HEK293 (cell line): ENCODE data around the gene SERINC2.
A peak's percentile ranks its signal among the peaks of the same experiment; 100 is the strongest.
"Not testable (repeated sequence)": the region's sequence is repeated elsewhere in the genome, so short reads cannot be mapped to it uniquely, and the experiment has no call there.

Experiments used
- CTCF ChIA-PET: fragments of 350-600 bp; formaldehyde crosslinking; extraction: SDS; loops from one replicate; lab custom pipeline; 2021; ENCODE audit warnings: antibody characterized with exemption; lab: Yijun Ruan, JAX
- POLR2A ChIA-PET: fragments of 300-600 bp; formaldehyde crosslinking; extraction: SDS; loops from one replicate; lab custom pipeline; 2020; ENCODE audit warnings: antibody characterized with exemption, inconsistent platforms; lab: Yijun Ruan, JAX
- H3K27ac ChIP-seq: fragments of 200-500 bp; sonication (Bioruptor generic); 2 replicates; pipeline ENCODE4 v1.5.1; 2014; ENCODE audit warnings: low read depth, low read length, control low read depth, inconsistent platforms; ENCODE audit errors: extremely low read depth
- H3K36me3 ChIP-seq, 2 experiments: fragments of 200-500 bp in 1 of 2; sonication (Bioruptor generic) in 1 of 2; 1 replicate in 1 of 2; 2 replicates in 1 of 2; pipeline ENCODE4 v1.5.1; 2014 to 2017; ENCODE audit warnings: inconsistent platforms in 2 of 2, low read length in 2 of 2; ENCODE audit not compliant: control insufficient read depth in 2 of 2, insufficient read depth in 1 of 2
- H3K4me1 ChIP-seq: fragments of 200-500 bp; sonication (Bioruptor generic); 2 replicates; pipeline ENCODE4 v1.5.1; 2014; ENCODE audit warnings: mild to moderate bottlenecking, low read length, inconsistent platforms; ENCODE audit not compliant: control insufficient read depth, insufficient read depth
- H3K4me3 ChIP-seq: 2 replicates; pipeline ENCODE4 v1.5.1; 2011; ENCODE audit warnings: low read depth, mild to moderate bottlenecking, control low read depth, low read length, moderate library complexity
- H3K9me3 ChIP-seq: fragments of 200-500 bp; sonication (Bioruptor generic); 2 replicates; pipeline ENCODE4 v1.5.1; 2014; ENCODE audit warnings: low read depth, low read length, inconsistent platforms; ENCODE audit not compliant: control insufficient read depth, insufficient read depth
- ATF2 ChIP-seq: fragments of 450-650 bp; formaldehyde crosslinking; IDR thresholded peaks from 2 replicates; pipeline ENCODE4 v1.5.1; 2016; ENCODE audit warnings: missing biosample characterization, missing genetic modification characterization, low read depth
- EGR2 ChIP-seq: fragments of 450-650 bp; formaldehyde crosslinking; IDR thresholded peaks from 2 replicates; pipeline ENCODE4 v1.5.1; 2016; ENCODE audit warnings: low read depth, missing biosample characterization, missing genetic modification characterization
- HIC1 ChIP-seq: fragments of 450-650 bp; formaldehyde crosslinking; IDR thresholded peaks from 2 replicates; pipeline ENCODE4 v1.5.1; 2016; ENCODE audit warnings: missing biosample characterization, missing genetic modification characterization
- KLF17 ChIP-seq: fragments of 450-650 bp; formaldehyde crosslinking; IDR thresholded peaks from 2 replicates; pipeline ENCODE4 v1.5.1; 2016; ENCODE audit warnings: missing biosample characterization, missing genetic modification characterization
- PATZ1 ChIP-seq: fragments of 450-650 bp; formaldehyde crosslinking; IDR thresholded peaks from 2 replicates; pipeline ENCODE4 v1.5.1; 2016; ENCODE audit warnings: missing biosample characterization, missing genetic modification characterization
- SP2 ChIP-seq: fragments of 450-650 bp; formaldehyde crosslinking; IDR thresholded peaks from 2 replicates; pipeline ENCODE4 v1.5.1; 2016; ENCODE audit warnings: missing biosample characterization, missing genetic modification characterization
- ZBTB10 ChIP-seq: fragments of 450-650 bp; formaldehyde crosslinking; IDR thresholded peaks from 2 replicates; pipeline ENCODE4 v1.5.1; 2016; ENCODE audit warnings: missing biosample characterization, missing genetic modification characterization
- ZBTB21 ChIP-seq: fragments of 450-650 bp; formaldehyde crosslinking; IDR thresholded peaks from 2 replicates; pipeline ENCODE4 v1.5.1; 2017; ENCODE audit warnings: missing biosample characterization, missing genetic modification characterization
- ZFHX2 ChIP-seq: fragments of 450-650 bp; formaldehyde crosslinking; conservative IDR thresholded peaks from 2 replicates; pipeline ENCODE4 v1.5.1; 2016; ENCODE audit warnings: missing biosample characterization, missing genetic modification characterization
- ZFP69B ChIP-seq: fragments of 450-650 bp; formaldehyde crosslinking; IDR thresholded peaks from 2 replicates; pipeline ENCODE4 v1.5.1; 2016; ENCODE audit warnings: missing biosample characterization, missing genetic modification characterization
- ZNF146 ChIP-seq: fragments of 450-650 bp; formaldehyde crosslinking; IDR thresholded peaks from 2 replicates; pipeline ENCODE4 v1.5.1; 2016; ENCODE audit warnings: missing biosample characterization, missing genetic modification characterization
- ZNF324 ChIP-seq: fragments of 450-650 bp; formaldehyde crosslinking; IDR thresholded peaks from 2 replicates; pipeline ENCODE4 v1.5.1; 2016; ENCODE audit warnings: missing biosample characterization, missing genetic modification characterization
- ZNF366 ChIP-seq: fragments of 450-650 bp; formaldehyde crosslinking; conservative IDR thresholded peaks from 2 replicates; pipeline ENCODE4 v1.5.1; 2016; ENCODE audit warnings: missing biosample characterization, missing genetic modification characterization
- ZNF398 ChIP-seq: fragments of 450-650 bp; formaldehyde crosslinking; IDR thresholded peaks from 2 replicates; pipeline ENCODE4 v1.5.1; 2017; ENCODE audit warnings: missing biosample characterization, missing genetic modification characterization
- ZNF558 ChIP-seq: fragments of 450-650 bp; formaldehyde crosslinking; IDR thresholded peaks from 2 replicates; pipeline ENCODE4 v1.5.1; 2016; ENCODE audit warnings: missing biosample characterization, missing genetic modification characterization
- ZNF629 ChIP-seq: fragments of 450-650 bp; formaldehyde crosslinking; IDR thresholded peaks from 2 replicates; pipeline ENCODE4 v1.5.1; 2017; ENCODE audit warnings: missing biosample characterization, missing genetic modification characterization
- ZNF692 ChIP-seq: fragments of 450-650 bp; formaldehyde crosslinking; IDR thresholded peaks from 2 replicates; pipeline ENCODE4 v1.5.1; 2016; ENCODE audit warnings: missing biosample characterization, missing genetic modification characterization
- ZSCAN4 ChIP-seq: fragments of 450-650 bp; formaldehyde crosslinking; IDR thresholded peaks from 2 replicates; pipeline ENCODE4 v1.5.1; 2017; ENCODE audit warnings: missing biosample characterization, missing genetic modification characterization

SERINC2 gene

GRCh38 chr1:31386576-31387243 is 26.3 kb upstream of the SERINC2 start:
- H3K27ac ChIP-seq, POLR2A ChIA-PET, H3K4me1 ChIP-seq, H3K9me3 ChIP-seq, H3K4me3 ChIP-seq, H3K36me3 ChIP-seq: not testable (repeated sequence)
- CTCF ChIA-PET, result interaction anchor here (0.7 kb wide), 1 partner anchor 8 kb away, joined by 4 read pairs; no protein-coding TSS in a partner anchor
- TF ChIP-seq ZNF692 (tag by site-specific recombination) (peak; percentile 71), ZFP69B (tag by site-specific recombination) (peak; percentile 59; the same call in 1 of the 2 replicates), ZNF146 (0 out of 2 replicates have a peak, but pooled peaks have one; percentile 13), ZNF629 (tag by site-specific recombination) (peak; percentile 87), HIC1 (tag by site-specific recombination) (peak; percentile 76), KLF17 (peak; percentile 35; the same call in 1 of the 2 replicates), ZBTB21 (tag by site-specific recombination) (peak; percentile 86), ZFHX2 (tag by site-specific recombination) (peak; percentile 94), ZBTB10 (tag by site-specific recombination) (0 out of 2 replicates have a peak, but pooled peaks have one; percentile 33), ZNF324 (tag by site-specific recombination) (peak; percentile 48; the same call in 1 of the 2 replicates), ZNF398 (tag by site-specific recombination) (peak; percentile 54; the same call in 1 of the 2 replicates), PATZ1 (tag by site-specific recombination) (peak; percentile 73), ZSCAN4 (tag by site-specific recombination) (peak; percentile 85), SP2 (tag by site-specific recombination) (peak; percentile 23; the same call in 1 of the 2 replicates), ZNF366 (tag by site-specific recombination) (0 out of 2 replicates have a peak, but pooled peaks have one; percentile 30), ATF2 (tag by site-specific recombination) (peak; percentile 96), EGR2 (tag by site-specific recombination) (peak; percentile 94), ZNF558 (peak; percentile 58; the same call in 1 of the 2 replicates)
